Upper lobe of left lung (tissue), 4 donors: ENCODE measurements around the gene ESYT2.

Experiments
- EP300 ChIP-seq, 4 donors: sonication (generic); formaldehyde crosslinking; IDR thresholded peaks; one replicate each; pipeline ENCODE4 v1.5.1; 2017; ENCODE audit warnings: antibody characterized with exemption in 4 of 4, control low read depth in 2 of 4
- POLR2A ChIP-seq, 4 donors: fragments of 450-650 bp; IDR thresholded peaks; one replicate each; pipeline ENCODE4 v1.5.1; 2016 to 2017; ENCODE audit warnings: antibody characterized with exemption in 4 of 4, mild to moderate bottlenecking in 2 of 4
- TF ChIP-seq, protein P1 (sequence below), 6 experiments: fragments of 450-650 bp in 4 of 6; fragments of 200-600 bp in 2 of 6; sonication (generic) in 2 of 6; IDR thresholded peaks; one replicate each; pipeline ENCODE4 v1.5.1; 2016 to 2019; ENCODE audit warnings: antibody characterized with exemption in 6 of 6

DNA sequence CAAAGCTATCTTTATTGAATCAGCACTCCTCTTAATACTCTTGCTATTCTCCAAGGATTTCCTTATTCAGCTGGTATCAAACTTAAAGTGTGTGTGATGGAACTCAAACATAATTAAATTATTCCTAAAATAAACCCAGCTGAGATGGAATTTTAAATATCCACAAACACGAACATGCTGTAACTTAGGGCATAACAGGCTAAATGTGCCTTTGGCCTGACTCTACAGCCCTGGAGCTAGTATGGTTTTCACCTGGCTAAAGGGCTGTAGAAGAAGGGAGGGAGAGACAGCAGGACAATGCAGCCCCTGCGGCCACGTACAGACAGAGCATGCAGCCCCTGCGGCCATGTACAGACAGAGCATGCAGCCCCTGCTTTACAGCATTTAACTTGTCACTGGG lies 34.0 kb downstream of the ESYT2 start:
- TF ChIP-seq, protein P1, sequence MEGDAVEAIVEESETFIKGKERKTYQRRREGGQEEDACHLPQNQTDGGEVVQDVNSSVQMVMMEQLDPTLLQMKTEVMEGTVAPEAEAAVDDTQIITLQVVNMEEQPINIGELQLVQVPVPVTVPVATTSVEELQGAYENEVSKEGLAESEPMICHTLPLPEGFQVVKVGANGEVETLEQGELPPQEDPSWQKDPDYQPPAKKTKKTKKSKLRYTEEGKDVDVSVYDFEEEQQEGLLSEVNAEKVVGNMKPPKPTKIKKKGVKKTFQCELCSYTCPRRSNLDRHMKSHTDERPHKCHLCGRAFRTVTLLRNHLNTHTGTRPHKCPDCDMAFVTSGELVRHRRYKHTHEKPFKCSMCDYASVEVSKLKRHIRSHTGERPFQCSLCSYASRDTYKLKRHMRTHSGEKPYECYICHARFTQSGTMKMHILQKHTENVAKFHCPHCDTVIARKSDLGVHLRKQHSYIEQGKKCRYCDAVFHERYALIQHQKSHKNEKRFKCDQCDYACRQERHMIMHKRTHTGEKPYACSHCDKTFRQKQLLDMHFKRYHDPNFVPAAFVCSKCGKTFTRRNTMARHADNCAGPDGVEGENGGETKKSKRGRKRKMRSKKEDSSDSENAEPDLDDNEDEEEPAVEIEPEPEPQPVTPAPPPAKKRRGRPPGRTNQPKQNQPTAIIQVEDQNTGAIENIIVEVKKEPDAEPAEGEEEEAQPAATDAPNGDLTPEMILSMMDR (IDR thresholded peaks at IDR 0.05): no peak
- TF ChIP-seq EP300 (IDR thresholded peaks at IDR 0.05) (no peak), POLR2A (IDR thresholded peaks at IDR 0.05) (no peak)
